Nucleus accumbens (tissue), 56 donors: ENCODE results near the gene TNN.

ENCODE experiments used
- DNase-seq, 56 donors: peaks; one replicate each; lab custom pipeline; 2025; lab: John Stamatoyannopoulos, UW

TNN gene

DNA sequence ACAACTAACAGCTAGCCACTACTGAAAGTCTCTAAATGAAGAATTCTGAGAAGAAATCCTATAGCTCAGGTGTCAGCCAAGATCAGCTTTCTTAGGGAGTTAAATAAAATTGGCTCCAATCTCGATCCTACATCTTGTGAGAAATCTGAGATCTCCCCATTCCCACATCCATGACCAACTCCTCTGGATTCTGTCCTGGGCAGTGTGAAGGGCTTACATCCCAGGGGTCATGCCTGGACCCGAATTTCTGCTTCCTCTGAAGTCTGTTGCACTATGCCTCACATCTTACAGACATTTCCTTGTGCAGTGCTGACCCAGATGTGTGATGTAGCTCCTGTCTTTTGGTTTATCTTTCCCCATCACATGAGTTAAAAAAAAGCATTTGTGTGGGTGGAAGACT, 4.8 kb upstream of the TNN start:
- DNase-seq, result no peak

DNA sequence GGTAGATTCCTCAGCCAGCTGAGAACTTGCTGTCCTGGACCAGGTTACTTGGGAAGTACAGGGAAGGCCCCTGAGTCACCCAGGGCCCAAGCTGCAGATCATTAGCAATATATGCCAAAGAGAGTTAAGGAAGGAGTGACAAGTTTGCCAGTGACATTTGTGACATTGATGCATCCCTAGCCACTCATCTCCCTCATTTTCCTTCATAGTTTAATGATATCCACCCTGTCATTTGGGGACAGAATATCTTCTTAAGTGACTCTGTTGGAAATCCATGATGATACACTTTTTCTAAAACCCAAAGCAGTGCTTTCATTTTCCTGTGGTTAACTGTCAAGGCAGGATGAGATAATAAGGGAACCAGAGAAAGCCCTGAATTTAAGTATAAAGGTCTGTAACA, 3.2 kb downstream of the TNN start:
- DNase-seq, result no peak

DNA sequence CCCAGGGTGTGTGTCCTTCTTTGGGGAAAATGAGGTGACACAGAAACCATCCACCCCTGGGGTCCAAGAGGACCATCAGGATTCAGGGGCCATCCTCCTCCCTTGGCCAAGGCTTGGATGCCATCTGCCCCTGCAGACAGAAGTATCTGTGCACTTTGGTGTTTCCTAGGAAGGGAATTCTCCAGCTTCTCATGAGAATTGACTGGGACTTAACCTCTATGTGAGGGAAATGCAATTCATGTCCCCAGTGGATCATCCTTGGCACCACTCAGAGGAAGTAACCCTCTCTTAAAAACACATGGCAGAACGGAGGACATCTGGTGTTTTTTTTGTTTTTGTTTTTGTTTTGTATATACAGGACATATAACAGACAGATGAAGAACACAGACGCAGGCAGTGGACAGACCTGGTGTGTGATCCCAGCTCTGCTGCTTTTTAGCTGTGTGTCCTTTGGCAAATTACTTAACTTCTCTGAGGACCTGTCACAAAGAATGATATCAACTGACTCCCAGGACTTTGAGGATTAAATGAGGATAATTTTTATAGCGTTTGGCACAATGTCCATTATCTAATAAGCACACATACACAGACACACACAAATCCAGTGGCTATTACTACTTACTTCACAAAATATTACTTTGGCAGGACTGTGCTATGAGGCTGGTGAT, 3.8 kb downstream of the TNN start:
- no peak for DNase-seq

DNA sequence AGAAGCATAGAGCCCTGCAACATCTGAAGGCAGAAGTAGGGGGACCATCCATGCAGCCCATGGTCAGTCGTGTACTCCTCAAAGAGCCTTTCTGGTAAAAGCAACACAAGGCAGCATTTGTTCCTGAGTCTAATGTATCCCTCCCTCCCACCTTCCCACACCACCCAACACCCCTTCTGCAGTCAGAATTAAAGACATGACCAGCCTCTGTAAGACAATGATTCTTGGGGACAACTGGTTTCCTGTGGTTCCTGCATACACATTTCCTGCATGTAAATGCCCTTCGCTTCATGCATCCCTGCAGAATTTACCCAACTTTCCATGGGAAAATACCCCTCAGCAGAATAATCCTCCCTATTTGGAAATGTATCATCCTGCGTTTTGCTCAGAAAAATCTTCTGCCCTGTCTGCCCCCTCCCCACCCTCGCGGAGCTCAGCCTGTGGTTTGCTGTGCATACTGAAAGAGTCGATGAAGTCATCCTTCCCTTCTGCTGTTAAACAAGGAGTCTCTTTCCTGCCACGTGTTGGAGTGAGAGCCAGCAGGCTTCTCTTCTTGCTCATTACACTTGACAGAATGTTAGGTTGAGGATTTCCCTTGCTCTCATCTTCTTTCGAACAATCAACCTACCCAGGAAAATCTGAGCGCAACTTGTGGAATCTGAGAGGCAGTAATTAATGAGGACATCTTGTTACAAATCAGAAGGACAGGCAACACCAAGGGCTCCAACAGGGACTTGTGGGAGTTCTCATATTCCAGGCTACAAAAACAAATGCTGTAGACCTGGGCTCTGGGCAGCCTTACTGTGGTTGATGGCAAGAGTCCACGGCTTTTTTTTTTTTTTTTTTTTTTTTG, 4.7 kb downstream of the TNN start:
- DNase-seq, result peak in 34 of 56 donors; percentile 1 to 49 (median 18)

DNA sequence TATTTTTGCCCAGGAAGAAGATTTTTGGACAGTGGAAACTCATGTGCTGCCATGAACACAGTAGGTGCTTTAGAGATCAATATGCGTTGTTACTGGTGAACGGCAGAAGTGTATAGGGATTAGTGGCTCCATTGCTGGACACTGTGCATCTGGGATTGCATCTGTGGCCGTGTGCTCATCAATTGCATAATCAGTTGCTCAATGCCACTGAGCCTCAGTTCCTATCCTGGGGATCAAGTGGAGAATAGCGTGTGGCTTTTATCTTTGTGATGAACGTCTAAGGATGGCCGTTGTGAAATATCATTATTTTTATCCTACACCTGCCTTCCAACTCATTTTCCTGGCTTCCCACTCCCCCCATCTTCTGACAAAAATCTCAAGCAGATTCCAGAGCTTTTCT, 5.4 kb downstream of the TNN start:
- DNase-seq, result no peak

DNA sequence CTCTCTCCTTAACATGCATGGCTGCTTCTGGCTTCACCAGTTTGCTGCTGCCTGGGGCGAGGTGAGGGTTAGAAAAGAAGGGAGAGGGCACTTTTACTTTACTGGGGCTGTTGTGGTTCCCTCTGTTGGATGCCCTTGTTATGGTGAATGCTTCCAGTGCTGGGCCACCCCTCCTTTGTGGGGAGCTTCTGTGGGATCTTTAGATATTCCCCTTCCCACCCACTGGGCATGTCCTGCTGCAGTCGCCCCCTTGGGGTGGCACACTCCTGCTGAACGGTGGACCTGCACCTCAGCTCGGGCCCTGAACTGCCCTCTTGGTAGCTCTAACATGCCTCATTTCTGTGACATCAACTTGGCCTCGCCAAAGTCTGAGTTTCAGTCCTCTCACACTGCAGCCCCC, 6.0 kb downstream of the TNN start:
- no peak for DNase-seq

DNA sequence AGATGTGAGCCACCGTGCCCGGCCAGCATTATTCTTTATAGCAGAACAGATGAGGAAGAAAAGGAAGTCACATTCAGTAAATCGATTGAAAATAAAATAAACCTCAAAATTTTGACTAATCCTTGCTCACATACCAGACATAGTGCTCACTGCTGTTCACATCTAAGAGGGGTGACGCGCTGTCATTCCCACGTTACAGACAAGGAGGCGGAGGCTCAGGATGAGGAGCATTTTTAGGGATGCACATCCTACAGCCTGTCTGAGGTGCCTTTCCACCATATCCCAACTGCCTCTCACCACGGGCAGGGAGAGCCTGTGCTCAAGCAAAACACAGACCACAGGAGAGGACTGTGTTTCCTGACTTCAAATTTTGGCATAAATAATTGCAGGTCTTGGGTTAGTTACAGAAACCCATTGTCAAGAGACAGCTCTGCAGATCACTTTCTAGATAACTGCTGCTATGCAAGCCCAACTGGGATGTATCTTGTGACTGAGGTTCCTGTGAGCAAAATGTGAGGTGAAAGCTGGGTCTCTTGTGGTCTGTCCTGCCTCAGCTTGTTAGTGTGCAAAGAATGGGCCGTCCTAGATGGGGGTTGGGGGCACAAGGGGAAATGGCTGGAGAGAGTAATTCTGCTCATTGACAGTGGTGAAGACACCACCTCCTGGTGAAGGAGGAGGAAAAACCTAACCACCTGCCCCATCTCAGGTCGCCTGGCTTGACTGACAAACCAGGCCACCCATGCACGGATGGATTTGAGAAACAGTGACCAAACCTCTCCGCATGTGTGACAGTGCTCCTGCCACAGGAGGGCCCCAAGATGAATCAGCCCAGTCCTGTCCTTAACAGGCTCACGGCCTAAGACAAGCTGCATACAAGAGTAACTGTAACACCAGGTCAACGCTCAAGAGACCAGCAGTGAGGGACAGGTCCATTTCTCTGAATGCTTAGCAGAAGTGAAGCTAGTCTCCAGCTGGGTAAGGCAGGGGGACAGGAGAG, 8.2 kb downstream of the TNN start:
- DNase-seq, result no peak

DNA sequence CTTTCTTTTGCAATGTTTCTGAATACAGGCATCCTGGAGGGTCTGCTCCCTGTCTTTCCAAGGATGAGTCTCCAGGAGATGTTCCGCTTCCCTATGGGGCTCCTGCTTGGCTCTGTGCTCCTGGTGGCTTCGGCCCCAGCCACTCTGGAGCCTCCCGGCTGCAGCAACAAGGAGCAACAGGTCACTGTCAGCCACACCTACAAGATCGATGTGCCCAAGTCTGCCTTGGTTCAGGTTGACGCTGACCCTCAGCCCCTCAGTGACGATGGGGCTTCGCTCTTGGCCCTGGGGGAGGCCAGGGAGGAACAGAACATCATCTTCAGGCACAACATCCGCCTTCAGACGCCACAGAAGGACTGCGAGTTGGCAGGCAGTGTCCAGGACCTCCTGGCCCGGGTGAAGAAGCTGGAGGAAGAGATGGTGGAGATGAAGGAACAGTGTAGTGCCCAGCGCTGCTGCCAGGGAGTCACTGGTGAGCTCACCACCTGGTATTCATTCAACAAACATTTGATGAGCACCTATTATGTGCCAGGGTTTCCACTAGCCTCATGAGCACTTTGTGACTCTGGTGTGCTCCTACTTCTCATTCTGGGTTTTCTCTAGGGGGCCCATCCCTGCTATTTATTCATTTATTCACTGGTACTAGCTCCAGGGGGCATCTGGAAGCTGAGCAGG, 9.9 kb downstream of the TNN start:
- DNase-seq, result no peak

DNA sequence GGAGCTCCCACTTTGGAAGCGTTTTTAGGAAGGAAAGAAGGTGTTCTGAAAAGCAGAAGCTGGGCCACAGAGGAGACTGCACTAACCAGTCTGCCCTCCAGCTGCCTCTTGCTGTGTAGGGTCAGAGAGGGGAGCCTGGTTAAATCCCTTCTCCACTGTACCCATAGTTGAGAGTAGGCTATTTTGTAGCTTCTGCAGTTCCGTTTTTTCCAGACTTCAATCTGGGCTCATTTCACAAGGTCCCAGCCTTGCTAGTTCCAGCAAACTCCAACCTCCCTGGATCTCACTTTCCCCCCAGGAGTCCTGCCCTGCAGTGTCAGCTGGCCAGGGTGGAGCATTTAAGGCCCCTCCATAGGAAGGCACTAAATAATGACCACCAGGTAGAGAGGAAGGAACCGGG, 11.0 kb downstream of the TNN start:
- no peak for DNase-seq

DNA sequence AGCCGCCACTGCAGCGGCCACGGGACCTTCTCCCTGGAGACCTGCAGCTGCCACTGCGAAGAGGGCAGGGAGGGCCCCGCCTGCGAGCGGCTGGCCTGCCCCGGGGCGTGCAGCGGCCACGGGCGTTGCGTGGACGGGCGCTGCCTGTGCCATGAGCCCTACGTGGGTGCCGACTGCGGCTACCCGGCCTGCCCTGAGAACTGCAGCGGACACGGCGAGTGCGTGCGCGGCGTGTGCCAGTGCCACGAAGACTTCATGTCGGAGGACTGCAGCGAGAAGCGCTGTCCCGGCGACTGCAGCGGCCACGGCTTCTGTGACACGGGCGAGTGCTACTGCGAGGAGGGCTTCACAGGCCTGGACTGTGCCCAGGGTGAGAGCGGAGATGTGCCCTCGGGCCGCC, 11.7 kb downstream of the TNN start:
- no peak for DNase-seq

DNA sequence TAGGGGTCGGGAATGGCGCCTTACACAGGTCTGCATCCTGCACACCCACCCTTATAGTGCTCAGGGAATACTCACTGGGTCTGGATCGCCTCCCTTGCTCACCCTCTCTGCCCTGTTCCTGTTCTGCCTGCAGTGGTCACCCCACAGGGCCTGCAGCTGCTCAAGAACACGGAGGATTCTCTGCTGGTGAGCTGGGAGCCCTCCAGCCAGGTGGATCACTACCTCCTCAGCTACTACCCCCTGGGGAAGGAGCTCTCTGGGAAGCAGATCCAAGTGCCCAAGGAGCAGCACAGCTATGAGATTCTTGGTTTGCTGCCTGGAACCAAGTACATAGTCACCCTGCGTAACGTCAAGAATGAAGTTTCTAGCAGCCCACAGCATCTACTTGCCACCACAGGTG, 12.4 kb downstream of the TNN start:
- no peak for DNase-seq

DNA sequence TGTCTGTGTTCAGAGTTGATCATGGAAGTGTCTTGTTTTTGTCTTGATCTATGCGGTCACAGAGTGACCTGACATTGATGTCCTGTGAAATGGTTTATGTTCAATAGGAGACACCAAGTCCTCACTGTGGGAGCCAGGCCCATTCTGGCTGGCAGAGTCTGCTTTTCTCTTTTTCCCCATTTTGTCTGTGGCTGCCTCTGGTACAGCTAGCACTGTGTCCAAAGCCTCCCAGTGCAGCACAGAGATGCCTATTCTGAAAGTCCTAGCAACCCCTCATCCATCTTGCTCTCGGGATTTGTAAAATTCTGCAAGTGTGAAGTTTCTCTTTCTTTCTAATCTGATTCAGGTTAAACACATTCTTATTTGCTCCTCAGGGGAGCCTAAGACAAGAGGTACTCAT, 14.3 kb downstream of the TNN start:
- no peak for DNase-seq

DNA sequence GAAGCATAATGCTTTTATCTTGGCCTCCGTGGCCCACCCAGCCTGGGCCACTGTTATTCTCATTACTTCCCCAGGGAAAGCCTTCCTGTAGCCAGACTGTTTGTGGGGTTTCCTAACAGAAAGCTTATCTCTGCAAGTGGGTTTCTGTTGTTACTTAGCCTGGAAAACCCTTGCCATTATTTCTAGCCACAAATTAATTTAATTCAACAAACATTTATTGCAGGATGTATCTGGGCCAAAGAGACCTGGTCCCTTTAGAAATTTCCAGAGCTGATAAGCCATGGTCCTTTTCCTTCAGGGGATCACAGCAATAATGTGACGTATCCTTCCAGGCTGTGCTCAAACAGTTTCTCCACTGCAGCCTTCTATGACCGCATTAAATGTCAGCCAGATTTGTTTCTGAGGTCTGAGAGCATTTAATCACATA, 20.9 kb downstream of the TNN start:
- no peak for DNase-seq

DNA sequence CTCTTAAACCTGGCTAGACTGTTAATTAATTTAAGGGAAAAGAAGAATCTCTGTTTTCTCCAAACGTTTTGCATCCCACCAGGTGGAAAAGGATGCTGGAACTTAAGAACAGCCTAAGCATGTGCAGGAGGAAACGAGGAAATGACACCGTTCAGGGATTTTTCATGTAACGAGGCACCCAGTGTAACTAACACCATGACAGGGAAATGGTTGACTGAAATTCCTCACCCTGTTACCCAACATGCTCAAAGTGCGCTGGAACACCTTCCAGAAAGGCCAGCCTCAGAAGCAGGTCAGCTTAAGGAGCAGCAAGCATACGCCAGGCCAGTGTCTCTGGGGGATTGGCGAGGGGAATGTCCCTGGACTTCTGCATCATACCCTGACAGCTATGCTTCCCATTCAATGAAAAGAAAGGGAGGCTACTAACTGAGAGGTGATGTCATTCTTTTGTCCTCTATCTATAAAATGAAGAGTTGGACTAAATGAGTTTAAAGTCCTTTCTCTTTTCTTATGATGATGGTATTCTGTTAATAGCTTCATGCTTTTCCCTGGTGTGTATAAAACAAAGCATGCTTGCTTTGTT, 21.6 kb downstream of the TNN start:
- no peak for DNase-seq

DNA sequence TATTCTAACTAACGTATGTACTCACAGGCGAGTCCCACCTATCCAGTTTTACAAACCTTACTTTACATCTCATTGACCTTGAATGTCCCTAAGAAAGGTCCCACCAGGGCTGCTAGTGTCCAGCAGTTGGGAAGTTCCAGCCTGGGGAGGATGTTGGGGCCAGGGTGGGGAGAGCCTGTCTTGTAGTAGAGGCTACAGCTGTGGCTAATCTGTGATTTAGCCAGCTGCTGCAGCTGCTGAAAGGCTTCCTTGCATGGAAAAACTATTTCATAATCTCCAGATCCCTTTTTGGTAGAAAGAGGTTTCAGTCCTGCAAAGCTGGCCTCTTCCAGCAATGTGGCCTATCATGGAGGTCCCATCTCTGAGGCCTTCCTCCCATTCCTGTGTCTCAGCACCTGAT, 23.1 kb downstream of the TNN start:
- DNase-seq, result no peak

DNA sequence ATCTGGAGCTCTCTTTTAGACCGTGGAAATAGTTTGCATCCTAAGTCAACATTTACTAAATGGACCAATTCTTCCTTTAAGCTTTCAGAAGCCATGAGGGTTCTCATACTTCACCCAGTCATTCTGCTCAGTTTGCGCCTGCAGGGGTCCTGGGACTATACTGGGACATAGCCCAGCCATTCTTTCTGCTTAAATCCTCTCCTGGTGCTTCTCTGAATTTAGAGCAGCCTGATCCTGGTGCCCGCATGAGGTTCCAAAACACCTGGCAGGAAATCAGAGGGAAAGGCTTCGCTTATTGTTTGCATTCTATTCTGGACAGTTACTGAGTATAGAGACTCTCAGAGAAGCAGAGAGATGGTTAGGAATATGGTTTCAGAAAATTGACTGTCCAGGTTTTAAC, 27.0 kb downstream of the TNN start:
- DNase-seq, result no peak

DNA sequence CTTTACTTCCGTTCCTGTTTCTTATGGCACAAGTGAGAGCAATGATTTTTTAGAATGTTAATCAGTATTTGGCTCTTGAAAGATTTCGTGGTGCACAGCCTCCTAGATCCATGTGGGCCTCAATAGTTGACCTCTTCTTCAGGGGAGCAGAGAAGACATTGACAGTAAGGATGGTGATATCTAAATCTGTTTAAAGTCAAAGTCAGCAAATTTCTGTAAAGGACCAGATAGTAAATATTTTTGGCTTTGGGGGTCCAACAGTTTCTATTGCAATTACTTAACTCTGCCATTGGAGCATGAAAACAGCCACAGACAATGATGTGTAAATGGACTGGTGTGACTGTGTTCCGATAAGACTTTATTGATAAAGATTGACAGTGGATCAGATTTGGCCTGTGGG, 27.4 kb downstream of the TNN start:
- DNase-seq, result no peak

DNA sequence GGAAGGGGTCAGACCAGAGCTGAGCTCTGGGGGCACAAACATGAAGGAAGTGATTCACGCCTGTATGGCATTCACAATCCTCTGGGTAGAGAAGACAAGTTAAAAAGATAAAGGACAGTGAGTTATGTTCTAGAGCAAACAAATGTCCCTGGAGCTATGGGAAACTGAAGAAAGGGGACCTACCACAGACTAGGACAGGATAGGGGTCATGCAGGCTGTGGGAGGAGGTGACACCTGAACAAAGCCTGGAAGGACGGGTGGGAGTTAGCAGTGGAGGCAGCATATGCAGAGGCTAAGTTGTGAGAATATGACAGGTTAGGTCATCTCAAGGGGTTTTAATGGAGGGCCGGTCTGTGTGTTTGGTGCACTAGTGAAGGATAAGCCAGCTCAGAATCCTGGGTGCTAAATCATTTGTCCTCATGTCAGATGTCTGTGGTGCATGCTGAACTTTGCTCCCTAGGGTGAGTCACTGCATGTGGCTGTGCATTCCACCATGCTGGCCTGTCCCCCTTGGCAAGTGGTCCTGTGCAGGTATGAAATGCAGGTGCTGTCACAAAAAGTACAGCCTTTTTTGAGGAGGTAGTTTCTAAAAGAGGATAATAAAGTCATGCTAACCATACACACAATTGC, 28.5 kb downstream of the TNN start:
- DNase-seq, result no peak

DNA sequence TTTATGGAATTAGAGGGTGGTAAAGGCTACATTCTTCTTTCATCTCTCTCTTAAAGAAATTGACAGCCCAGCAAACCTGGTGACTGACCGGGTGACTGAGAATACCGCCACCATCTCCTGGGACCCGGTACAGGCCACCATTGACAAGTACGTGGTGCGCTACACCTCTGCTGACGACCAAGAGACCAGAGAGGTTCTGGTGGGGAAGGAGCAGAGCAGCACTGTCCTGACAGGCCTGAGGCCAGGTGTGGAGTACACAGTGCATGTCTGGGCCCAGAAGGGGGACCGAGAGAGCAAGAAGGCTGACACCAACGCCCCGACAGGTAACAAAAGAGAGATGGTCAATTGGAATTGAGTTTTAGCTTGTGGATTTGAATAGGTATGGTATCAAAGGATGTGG, 29.7 kb downstream of the TNN start:
- DNase-seq, result no peak

DNA sequence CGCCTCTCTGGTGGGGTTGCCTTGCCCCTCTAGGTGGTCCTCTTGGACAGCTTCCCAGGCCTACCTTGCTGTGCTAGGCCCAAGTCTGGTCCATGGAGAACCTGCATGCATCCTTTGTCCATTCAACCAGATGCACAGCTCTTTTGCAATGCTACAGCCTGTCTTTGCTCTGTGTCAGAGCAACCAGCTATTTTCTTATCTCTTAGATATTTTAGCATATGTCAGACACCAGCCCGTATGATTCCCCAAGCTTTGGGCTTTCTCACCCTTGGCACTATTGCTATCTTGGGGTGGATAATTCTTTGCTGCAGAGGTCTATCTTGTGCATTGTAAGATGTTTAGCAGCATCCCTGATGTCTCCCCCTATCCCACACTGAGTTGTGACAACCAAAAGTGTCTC, 32.3 kb downstream of the TNN start:
- DNase-seq, result no peak
